DOHH2 (cell line): ENCODE data around the gene TBCD.

Experiments used
- EZH2phosphoT487 ChIP-seq: fragments of 200-600 bp; sonication (generic); IDR thresholded peaks from 2 replicates; pipeline ENCODE4 v1.6.1; 2017; ENCODE audit warnings: borderline replicate concordance, mild to moderate bottlenecking, antibody characterized with exemption, low read length, moderate library complexity, mixed read lengths
- TF ChIP-seq, protein P1 (sequence below): fragments of 200-600 bp; sonication (generic); IDR thresholded peaks from one replicate; pipeline ENCODE4 v1.5.1; 2014; ENCODE audit warnings: antibody characterized with exemption, mild to moderate bottlenecking, low read depth, low read length; ENCODE audit not compliant: poor library complexity, severe bottlenecking

DNA sequence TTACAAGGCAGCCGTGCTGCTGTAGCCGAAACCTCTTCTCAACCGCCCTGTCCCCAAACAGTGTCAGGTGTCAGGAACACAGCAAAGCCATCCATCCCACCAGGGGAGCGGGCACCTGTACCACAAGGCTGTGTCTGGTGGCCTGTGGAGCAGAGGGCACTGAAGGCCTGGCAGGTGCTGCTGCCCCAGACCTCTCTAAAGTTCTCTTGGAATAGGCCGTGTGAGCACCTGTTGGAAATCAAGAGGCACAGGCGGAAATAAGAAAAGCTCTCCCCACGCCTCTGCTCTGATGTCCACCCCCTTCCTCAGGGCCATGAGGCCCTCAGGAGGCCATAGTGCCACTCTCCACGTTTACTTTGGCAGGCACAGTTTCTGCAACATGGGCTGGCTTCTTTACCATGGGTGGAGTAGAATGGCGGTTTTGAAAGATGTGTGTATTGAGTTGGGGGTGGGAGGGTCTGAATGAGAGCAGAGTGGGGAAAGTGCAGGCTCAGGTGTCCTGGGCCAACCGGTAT, 187.8 kb downstream of the TBCD start:
- TF ChIP-seq, protein P1, sequence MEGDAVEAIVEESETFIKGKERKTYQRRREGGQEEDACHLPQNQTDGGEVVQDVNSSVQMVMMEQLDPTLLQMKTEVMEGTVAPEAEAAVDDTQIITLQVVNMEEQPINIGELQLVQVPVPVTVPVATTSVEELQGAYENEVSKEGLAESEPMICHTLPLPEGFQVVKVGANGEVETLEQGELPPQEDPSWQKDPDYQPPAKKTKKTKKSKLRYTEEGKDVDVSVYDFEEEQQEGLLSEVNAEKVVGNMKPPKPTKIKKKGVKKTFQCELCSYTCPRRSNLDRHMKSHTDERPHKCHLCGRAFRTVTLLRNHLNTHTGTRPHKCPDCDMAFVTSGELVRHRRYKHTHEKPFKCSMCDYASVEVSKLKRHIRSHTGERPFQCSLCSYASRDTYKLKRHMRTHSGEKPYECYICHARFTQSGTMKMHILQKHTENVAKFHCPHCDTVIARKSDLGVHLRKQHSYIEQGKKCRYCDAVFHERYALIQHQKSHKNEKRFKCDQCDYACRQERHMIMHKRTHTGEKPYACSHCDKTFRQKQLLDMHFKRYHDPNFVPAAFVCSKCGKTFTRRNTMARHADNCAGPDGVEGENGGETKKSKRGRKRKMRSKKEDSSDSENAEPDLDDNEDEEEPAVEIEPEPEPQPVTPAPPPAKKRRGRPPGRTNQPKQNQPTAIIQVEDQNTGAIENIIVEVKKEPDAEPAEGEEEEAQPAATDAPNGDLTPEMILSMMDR = no peak
- no peak for TF ChIP-seq EZH2phosphoT487
